ENCODE results near the gene ERCC2.

DNA sequence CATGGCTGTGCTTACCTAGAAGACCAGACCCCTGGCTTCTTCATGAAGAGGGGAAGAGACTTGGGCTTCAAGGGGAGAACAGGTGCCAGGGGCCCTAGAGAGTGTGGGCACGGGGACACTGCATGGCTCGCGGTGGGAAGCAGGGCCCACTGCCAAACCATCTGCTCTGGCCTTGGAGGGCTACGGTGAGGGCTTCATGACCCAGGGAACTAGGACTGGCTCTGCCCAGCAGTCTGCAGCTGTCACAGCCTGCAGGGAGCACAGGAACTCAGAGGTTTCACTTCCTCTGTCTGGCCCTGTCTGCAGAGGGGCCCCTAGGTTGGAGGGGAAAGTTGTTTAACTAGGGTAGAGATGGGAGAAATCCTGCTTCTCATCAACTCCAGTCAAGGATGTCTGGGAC lies 49.0 kb upstream of the ERCC2 start:
- TF ChIP-seq CTCF (IDR thresholded peaks at IDR 0.05; ENCODE audit: insufficient read depth, low read length, poor library complexity, severe bottlenecking): no peak
- no peak for TF ChIP-seq EZH2phosphoT487 (conservative IDR thresholded peaks at IDR 0.05; ENCODE audit: low read length)
